H9 (cell line): ENCODE measurements around the gene SERINC1. TPM values are rescaled to one million over a fixed set of nuclear protein-coding genes. Genes with fewer than 3 reads are reported as not detected.
A peak's percentile ranks its signal among the peaks of the same experiment; 100 is the strongest.

Experiments
- DNase-seq: peaks from one replicate; pipeline ENCODE4 v3.0.0-alpha.2; 2017
- H2AFZ ChIP-seq: one replicate; pipeline ENCODE4 v1.6.1; 2013; ENCODE audit warnings: mild to moderate bottlenecking, low read length, control low read depth, moderate library complexity
- H2AK5ac ChIP-seq: 2 replicates; pipeline ENCODE4 v1.6.1; 2013; ENCODE audit warnings: low read length, control low read depth, mixed read lengths; ENCODE audit not compliant: insufficient read length
- H2BK120ac ChIP-seq: one replicate; pipeline ENCODE4 v1.6.1; 2013; ENCODE audit warnings: low read depth, mild to moderate bottlenecking, low read length, control low read depth, inconsistent platforms; ENCODE audit not compliant: poor library complexity, severe bottlenecking
- H2BK12ac ChIP-seq: 2 replicates; pipeline ENCODE4 v1.6.1; 2013; ENCODE audit warnings: low read length, control low read depth, mixed read lengths, low read depth; ENCODE audit not compliant: insufficient read length
- H2BK15ac ChIP-seq: 2 replicates; pipeline ENCODE4 v1.6.1; 2013; ENCODE audit warnings: low read depth, low read length, control low read depth
- H2BK20ac ChIP-seq: one replicate; pipeline ENCODE4 v1.6.1; 2013; ENCODE audit warnings: low read depth, mild to moderate bottlenecking, low read length, control low read depth, inconsistent platforms; ENCODE audit not compliant: poor library complexity, severe bottlenecking
- H2BK5ac ChIP-seq: 2 replicates; pipeline ENCODE4 v1.6.1; 2013; ENCODE audit warnings: low read length, control low read depth, mixed read lengths; ENCODE audit not compliant: insufficient read length
- H3K14ac ChIP-seq: 2 replicates; pipeline ENCODE4 v1.6.1; 2013; ENCODE audit warnings: low read length, control low read depth; ENCODE audit not compliant: insufficient read depth
- H3K18ac ChIP-seq: 2 replicates; pipeline ENCODE4 v1.6.1; 2013; ENCODE audit warnings: low read depth, mild to moderate bottlenecking, mixed read lengths, low read length, control low read depth; ENCODE audit not compliant: insufficient read length
- H3K23ac ChIP-seq: 2 replicates; pipeline ENCODE4 v1.6.1; 2013; ENCODE audit warnings: low read length, control low read depth, mixed read lengths, low read depth; ENCODE audit not compliant: insufficient read length
- H3K23me2 ChIP-seq: 2 replicates; pipeline ENCODE4 v1.6.1; 2013; ENCODE audit warnings: low read depth, mild to moderate bottlenecking, mixed read lengths, low read length, control low read depth; ENCODE audit not compliant: insufficient read length, poor library complexity, severe bottlenecking
- H3K27ac ChIP-seq: 2 replicates; pipeline ENCODE4 v1.5.1; 2013; ENCODE audit warnings: low read length, control low read depth, mixed read lengths, low read depth; ENCODE audit not compliant: insufficient read length
- H3K27me3 ChIP-seq: 2 replicates; pipeline ENCODE4 v1.6.1; 2013; ENCODE audit warnings: low read length, control low read depth, inconsistent platforms; ENCODE audit not compliant: insufficient read depth
- H3K4ac ChIP-seq: 2 replicates; pipeline ENCODE4 v1.6.1; 2013; ENCODE audit warnings: low read depth, mild to moderate bottlenecking, control low read depth, inconsistent platforms, low read length, moderate library complexity
- H3K4me1 ChIP-seq: 2 replicates; pipeline ENCODE4 v1.6.1; 2013; ENCODE audit warnings: low read length, control low read depth, inconsistent platforms; ENCODE audit not compliant: insufficient read depth
- H3K4me2 ChIP-seq: 2 replicates; pipeline ENCODE4 v1.6.1; 2013; ENCODE audit warnings: low read length, control low read depth, mixed read lengths; ENCODE audit not compliant: insufficient read length, insufficient read depth
- H3K56ac ChIP-seq: 2 replicates; pipeline ENCODE4 v1.6.1; 2013; ENCODE audit warnings: low read depth, mild to moderate bottlenecking, mixed read lengths, low read length, control low read depth; ENCODE audit not compliant: insufficient read length
- H3K79me1 ChIP-seq: 2 replicates; pipeline ENCODE4 v1.6.1; 2013; ENCODE audit warnings: low read depth, mild to moderate bottlenecking, moderate library complexity, low read length, control low read depth, inconsistent platforms; ENCODE audit not compliant: insufficient read depth, poor library complexity, severe bottlenecking
- H3K79me2 ChIP-seq: 2 replicates; pipeline ENCODE4 v1.6.1; 2013; ENCODE audit warnings: low read length, control low read depth, inconsistent platforms; ENCODE audit not compliant: insufficient read depth
- H3K9ac ChIP-seq: 2 replicates; pipeline ENCODE4 v1.6.1; 2013; ENCODE audit warnings: low read length, control low read depth, mixed read lengths; ENCODE audit not compliant: insufficient read length; ENCODE audit errors: extremely low read depth
- H3K9me3 ChIP-seq: one replicate; pipeline ENCODE4 v1.6.1; 2013; ENCODE audit warnings: low read depth, low read length, inconsistent platforms; ENCODE audit not compliant: control insufficient read depth
- H3T11ph ChIP-seq: one replicate; pipeline ENCODE4 v1.6.1; 2013; ENCODE audit warnings: mild to moderate bottlenecking, low read length, control low read depth, inconsistent platforms
- H4K20me1 ChIP-seq: one replicate; pipeline ENCODE4 v1.6.1; 2013; ENCODE audit not compliant: control insufficient read depth, insufficient read length, insufficient read depth
- H4K5ac ChIP-seq: 2 replicates; pipeline ENCODE4 v1.6.1; 2013; ENCODE audit warnings: low read depth, mild to moderate bottlenecking, mixed read lengths, low read length, control low read depth; ENCODE audit not compliant: insufficient read length
- H4K8ac ChIP-seq: replicated peaks from 2 replicates; pipeline ENCODE4 v1.6.1; 2013; ENCODE audit warnings: low read length, control low read depth, mixed read lengths, low read depth; ENCODE audit not compliant: insufficient read length
- H4K91ac ChIP-seq: 2 replicates; pipeline ENCODE4 v1.6.1; 2013; ENCODE audit warnings: low read depth, mild to moderate bottlenecking, moderate library complexity, mixed read lengths, low read length, control low read depth; ENCODE audit not compliant: insufficient read length
- H3K27ac Mint-ChIP-seq, 3 experiments: 2 replicates in 2 of 3; 3 replicates in 1 of 3; pipeline ENCODE4 v1.8.0; 2020 to 2021; ENCODE audit warnings: mixed read lengths in 3 of 3, mild to moderate bottlenecking in 1 of 3, moderate library complexity in 1 of 3
- H3K27me3 Mint-ChIP-seq: 2 replicates; pipeline ENCODE4 v1.8.0; 2021; ENCODE audit warnings: low read depth, mild to moderate bottlenecking, moderate library complexity, mixed read lengths
- H3K36me3 Mint-ChIP-seq, 3 experiments: 2 replicates in 2 of 3; 3 replicates in 1 of 3; pipeline ENCODE4 v1.8.0; 2020 to 2021; ENCODE audit warnings: low read depth in 3 of 3, mixed read lengths in 3 of 3; ENCODE audit not compliant: insufficient read depth in 1 of 3
- H3K4me1 Mint-ChIP-seq, 2 experiments: 2 replicates each; pipeline ENCODE4 v1.8.0; 2020; ENCODE audit warnings: mixed read lengths in 2 of 2
- H3K4me3 Mint-ChIP-seq, 2 experiments: 2 replicates in 1 of 2; 3 replicates in 1 of 2; pipeline ENCODE4 v1.8.0; 2020 to 2021; ENCODE audit warnings: mild to moderate bottlenecking in 2 of 2, mixed read lengths in 2 of 2, moderate library complexity in 1 of 2
- H3K9me3 Mint-ChIP-seq, 2 experiments: 2 replicates in 1 of 2; 3 replicates in 1 of 2; pipeline ENCODE4 v1.8.0; 2020; ENCODE audit warnings: mild to moderate bottlenecking in 2 of 2, mixed read lengths in 2 of 2, moderate library complexity in 1 of 2
- WGBS: extraction: QIAGEN DNeasy Blood & Tissue Kit; methylation state at CpG from one replicate; pipeline ENCODE4 v1.1.7; 2013; ENCODE audit warnings: missing lambda C conversion rate, low lambda C conversion rate, mixed read lengths; ENCODE audit not compliant: insufficient read length; ENCODE audit errors: extremely low coverage; 5-methylcytosine and 5-hydroxymethylcytosine counted together
- total RNA-seq: library from RNA; stranded (reverse); gene quantifications from 2 replicates; pipeline ENCODE4 v1.2.1, GENCODE V29; 2021
- TF ChIP-seq, protein P1 (sequence below): fragments of 200-600 bp; sonication (generic); conservative IDR thresholded peaks from 3 replicates; pipeline ENCODE4 v1.8.0; 2021; ENCODE audit warnings: antibody characterized with exemption, mild to moderate bottlenecking

Gene SERINC1
- total RNA-seq, 1 experiment from 2014 or later, result 48.4 TPM

- Histone ChIP-seq H3K9me3 (no peaks in the 10 kb centered on the region), H4K91ac (no peak overlapping the region), H2BK12ac (no peak overlapping the region), H2AK5ac (no peak overlapping the region), H3K4ac (no peak overlapping the region), H2BK15ac (no peak overlapping the region), H3K27me3 (peaks cover 8% of the 10 kb centered on the region; the same call in 1 of the 2 replicates), H3K18ac (no peak overlapping the region), H3K23ac (no peak overlapping the region), H3K23me2 (no peaks in the 10 kb centered on the region), H4K8ac (no peak overlapping the region), H3K14ac (no peak overlapping the region), H2AFZ (no peak overlapping the region), H3K4me2 (no peak overlapping the region), H3T11ph (no peak overlapping the region), H2BK20ac (no peak overlapping the region), H3K27ac (no peak overlapping the region), H2BK5ac (no peak overlapping the region), H3K56ac (no peak overlapping the region), H3K9ac (no peak overlapping the region), H4K20me1 (no peaks in the 10 kb centered on the region), H3K79me1 (peaks cover 5% of the 10 kb centered on the region), H3K79me2 (peaks cover 4% of the 10 kb centered on the region; the same call in 1 of the 2 replicates), H3K4me1 (peaks cover 4% of the 10 kb centered on the region), H4K5ac (no peak overlapping the region), H2BK120ac (no peak overlapping the region)
- Mint-ChIP-seq H3K4me1 (peaks cover 20% of the 10 kb centered on the region in 2 experiments), H3K27ac (no peak overlapping the region), H3K27me3 (peaks cover 24% of the 10 kb centered on the region), H3K9me3 (no peaks in the 10 kb centered on the region), H3K4me3 (peak overlapping the region; percentile 91 to 98), H3K36me3 (no peaks in the 10 kb centered on the region; a peak in 1 of 7 replicates)
- WGBS, result no CpG with 5 or more reads among the region's 4 CpGs
- no peak for DNase-seq
- TF ChIP-seq, protein P1, sequence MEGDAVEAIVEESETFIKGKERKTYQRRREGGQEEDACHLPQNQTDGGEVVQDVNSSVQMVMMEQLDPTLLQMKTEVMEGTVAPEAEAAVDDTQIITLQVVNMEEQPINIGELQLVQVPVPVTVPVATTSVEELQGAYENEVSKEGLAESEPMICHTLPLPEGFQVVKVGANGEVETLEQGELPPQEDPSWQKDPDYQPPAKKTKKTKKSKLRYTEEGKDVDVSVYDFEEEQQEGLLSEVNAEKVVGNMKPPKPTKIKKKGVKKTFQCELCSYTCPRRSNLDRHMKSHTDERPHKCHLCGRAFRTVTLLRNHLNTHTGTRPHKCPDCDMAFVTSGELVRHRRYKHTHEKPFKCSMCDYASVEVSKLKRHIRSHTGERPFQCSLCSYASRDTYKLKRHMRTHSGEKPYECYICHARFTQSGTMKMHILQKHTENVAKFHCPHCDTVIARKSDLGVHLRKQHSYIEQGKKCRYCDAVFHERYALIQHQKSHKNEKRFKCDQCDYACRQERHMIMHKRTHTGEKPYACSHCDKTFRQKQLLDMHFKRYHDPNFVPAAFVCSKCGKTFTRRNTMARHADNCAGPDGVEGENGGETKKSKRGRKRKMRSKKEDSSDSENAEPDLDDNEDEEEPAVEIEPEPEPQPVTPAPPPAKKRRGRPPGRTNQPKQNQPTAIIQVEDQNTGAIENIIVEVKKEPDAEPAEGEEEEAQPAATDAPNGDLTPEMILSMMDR, result no peak
These were observed 70.5 kb downstream of the SERINC1 start for GRCh38 chr6:122401104-122401503.
